ENCODE measurements around the gene DIS3L2.

Gene DIS3L2, protein sequence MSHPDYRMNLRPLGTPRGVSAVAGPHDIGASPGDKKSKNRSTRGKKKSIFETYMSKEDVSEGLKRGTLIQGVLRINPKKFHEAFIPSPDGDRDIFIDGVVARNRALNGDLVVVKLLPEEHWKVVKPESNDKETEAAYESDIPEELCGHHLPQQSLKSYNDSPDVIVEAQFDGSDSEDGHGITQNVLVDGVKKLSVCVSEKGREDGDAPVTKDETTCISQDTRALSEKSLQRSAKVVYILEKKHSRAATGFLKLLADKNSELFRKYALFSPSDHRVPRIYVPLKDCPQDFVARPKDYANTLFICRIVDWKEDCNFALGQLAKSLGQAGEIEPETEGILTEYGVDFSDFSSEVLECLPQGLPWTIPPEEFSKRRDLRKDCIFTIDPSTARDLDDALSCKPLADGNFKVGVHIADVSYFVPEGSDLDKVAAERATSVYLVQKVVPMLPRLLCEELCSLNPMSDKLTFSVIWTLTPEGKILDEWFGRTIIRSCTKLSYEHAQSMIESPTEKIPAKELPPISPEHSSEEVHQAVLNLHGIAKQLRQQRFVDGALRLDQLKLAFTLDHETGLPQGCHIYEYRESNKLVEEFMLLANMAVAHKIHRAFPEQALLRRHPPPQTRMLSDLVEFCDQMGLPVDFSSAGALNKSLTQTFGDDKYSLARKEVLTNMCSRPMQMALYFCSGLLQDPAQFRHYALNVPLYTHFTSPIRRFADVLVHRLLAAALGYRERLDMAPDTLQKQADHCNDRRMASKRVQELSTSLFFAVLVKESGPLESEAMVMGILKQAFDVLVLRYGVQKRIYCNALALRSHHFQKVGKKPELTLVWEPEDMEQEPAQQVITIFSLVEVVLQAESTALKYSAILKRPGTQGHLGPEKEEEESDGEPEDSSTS

DNA sequence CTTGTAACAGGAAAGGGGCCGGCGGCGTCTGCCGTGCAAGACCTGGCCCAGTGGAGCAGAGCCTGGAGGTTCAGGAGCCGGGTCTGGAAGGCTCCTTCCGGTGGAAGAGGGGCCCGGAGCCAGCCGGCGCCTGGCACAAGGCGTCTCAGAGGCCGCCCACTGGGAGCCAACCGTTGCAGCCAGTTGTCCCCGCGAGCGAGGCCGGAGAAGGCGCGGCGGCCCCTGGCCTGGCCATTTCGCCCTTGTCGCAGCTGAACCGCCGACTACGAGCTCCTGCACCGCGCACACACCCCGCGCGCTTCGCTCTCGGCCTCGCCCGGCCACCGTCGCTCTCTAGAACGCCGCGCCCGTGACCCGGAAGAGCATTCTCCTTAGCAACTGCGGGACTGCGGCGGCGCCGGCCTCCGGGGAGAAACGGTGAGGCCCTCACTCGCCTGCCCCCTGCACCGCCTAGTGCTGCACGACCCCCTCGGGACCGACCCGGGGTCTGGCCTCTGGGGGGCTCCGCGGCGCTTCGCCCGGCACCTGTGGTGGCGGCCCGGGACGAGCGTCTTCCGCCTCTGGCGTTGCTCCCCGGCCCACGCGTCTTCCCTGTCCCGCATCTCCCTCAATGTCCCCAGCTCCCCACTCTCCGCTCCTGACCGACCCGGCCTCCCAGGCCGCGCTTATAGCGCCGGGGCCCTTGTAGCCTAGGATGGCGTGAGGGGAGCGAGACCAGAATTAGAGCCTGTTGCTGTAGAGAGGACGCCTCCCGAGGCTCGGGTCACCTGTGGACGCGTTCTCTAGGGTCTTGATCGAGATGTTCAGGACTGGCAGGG lies at the start of gene DIS3L2:
Gene DIS3L2, plus strand, starts transcription at position 365 of the 818 bp plus-strand sequence. CDS start 53,215 bp downstream, outside the sequence.
- DNase-seq (ENCODE audit: low read depth) = peak; percentile 61

DNA sequence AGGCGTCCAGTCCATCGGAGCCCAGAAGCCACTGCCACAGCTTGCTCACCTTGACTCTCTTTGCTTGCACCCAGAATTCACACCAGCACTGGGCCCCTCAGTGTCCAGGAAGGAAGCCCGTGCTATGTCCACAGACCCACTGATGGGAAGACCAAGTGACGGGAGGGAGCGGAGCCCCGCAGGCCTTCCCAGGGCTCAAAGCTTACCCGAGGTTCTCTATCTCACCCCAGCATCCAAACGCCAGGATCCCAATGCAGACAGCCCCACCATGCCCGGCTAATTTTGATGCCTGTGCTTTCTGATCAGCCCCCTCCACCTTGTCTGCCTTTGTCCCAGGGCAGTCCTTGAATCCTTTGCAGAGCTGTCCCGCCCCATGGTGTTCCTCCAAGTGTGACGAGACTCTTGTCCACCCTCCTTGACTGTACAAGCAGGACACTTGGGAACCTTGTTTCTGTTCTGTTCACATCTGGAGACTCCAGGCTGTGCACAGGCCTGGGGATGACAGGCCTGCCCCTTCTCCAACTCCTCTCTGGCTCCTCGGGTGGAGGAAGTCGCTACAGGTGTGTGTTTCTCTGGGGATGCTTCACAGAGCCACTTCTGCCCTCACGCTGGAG lies 47.3 kb upstream of the DIS3L2 start:
- no peak for DNase-seq (ENCODE audit: low read depth)

DNA sequence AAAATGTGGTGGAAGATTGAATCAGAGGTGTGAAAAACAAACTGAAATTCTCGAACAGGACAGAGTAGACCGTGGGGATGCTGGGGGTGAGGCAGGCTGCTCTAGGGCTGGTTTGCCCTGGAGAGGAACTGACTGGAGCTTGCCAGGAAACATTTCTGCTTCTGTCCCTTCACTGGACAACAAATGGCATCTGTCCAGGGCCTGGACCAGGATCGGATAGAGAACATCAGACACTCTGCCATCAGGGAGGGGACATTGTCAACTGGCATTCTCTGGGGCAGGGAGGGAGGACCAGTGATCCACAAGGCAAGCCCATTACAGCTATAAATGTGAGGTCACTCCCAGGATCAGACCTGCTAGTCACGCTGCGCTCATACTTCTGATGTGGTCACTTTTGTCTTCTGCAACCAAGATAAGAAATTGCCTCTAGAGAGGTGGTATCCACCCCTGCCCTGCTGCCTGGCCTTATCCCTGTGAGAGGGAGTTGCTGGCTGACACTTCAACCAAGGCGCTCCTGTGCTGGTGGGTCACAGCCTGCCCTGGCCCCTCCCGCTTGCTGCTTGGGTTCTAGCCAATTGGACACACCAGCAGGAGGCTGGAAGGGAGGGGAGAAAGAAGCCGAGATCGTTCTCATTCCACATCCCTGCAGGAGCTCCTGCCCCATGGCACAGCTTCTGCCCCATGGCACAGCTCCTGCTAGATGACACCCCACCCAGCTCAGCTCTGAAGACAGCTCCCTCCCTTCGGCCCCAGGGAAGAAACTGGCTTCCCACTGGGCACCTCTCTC lies 44.0 kb upstream of the DIS3L2 start:
- DNase-seq (ENCODE audit: low read depth) = no peak

- DNase-seq (ENCODE audit: low read depth) = no peak
Measured at GRCh38 chr2:231918501-231919330, 42.8 kb upstream of the DIS3L2 start.

- no peak for DNase-seq (ENCODE audit: low read depth)
Measured at GRCh38 chr2:231919341-231920035, 42.0 kb upstream of the DIS3L2 start.

GRCh38 chr2:231920366-231920765 lies 41.1 kb upstream of the DIS3L2 start:
- no peak for DNase-seq (ENCODE audit: low read depth)

GRCh38 chr2:231920795-231921194 lies 40.7 kb upstream of the DIS3L2 start:
- DNase-seq (ENCODE audit: low read depth) = no peak

GRCh38 chr2:231922311-231923009 lies 39.1 kb upstream of the DIS3L2 start:
- no peak for DNase-seq (ENCODE audit: low read depth)

- DNase-seq (ENCODE audit: low read depth) = no peak
Measured at GRCh38 chr2:231923010-231923344, 38.5 kb upstream of the DIS3L2 start.

DNA sequence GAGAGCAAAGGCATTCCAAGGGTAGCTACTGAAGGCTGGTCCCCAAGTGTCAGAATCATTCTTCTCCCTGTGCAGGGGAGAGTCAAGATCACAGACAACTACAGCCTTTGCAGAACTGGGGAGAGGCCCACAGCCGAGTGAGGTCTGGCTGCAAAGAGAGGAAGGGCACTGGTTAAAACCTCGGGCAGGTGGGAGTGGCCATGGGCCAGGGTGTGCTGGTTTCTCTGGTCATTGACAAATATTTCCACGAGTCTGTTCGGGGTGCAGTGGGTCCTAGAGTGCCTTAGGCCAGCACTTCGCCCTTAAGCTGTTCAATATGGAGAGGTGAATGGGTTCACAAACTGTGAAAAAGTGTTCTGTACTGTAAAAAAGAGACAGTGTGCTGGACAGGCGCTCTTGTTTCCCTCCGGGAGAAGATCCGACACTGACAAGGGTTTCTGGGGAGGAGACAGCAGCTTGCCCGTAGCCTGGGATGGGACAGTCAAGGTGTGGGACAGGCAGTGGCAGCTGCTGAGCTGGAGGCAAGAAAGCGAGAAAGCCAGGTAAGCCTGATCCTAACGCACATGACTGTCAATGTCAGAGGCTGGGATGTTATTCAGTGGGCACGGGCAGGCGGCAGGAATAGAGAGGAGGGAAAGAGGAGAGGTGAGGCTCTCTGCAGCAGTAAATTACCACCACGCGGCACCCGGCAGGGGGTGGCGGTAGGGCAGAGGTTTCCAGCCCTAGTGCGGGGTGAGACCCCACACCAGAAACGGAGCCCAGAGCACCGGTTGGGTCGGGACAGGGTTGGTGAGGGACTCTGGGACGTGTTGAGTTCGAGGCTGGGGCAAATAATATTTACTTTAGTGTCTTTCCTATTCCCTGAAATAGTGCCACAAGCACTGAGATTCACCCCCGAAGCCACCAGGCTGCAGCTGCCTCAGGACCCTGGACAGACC lies 37.3 kb upstream of the DIS3L2 start:
- no peak for DNase-seq (ENCODE audit: low read depth)

GRCh38 chr2:231924889-231925275 lies 36.6 kb upstream of the DIS3L2 start:
- DNase-seq (ENCODE audit: low read depth) = no peak

DNA sequence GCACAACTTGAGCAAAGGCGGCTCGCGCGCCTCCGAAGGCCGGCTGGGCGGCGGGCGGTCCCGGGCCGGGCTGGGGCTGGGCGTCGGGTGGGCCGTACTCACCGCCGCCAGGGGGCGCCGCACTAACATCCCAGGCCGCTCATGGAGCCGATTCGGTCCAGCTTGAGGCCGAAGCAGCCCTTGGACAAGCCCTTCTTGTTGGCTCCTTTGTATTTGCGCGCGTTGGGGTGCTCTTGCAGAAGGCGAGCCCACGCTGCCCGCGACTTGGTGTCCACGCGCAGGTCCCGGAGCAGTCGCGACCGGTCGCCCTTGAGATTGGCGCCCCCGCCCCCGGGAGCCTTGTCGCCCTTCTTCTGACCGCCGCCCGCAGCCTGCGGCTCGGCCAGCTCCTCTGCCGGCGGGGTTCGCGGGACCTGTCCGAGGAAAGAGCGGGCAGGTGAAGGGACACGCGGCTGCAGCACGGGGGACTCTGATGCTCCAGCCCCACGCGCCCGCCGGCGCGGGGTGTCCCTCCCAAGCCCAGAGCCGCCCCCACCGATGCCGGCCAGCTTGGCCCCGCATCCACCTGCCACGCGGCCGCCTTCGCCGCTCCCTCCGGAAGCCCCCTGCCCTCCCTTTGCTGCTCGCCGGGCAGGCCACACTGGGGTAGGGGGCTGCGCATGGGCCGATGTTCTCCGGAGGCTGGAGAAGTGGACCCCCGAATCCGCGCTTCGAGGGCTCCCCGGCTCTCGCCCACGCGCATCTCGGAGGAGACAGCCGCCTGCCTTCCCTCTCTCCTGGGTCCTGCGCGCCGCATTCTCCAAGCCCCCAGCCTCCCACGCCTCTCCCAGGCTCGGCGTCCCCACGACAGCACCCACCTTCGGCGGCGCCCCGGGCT lies 36.0 kb upstream of the DIS3L2 start:
- peak; percentile 35 for DNase-seq (ENCODE audit: low read depth)

- no peak for DNase-seq (ENCODE audit: low read depth)
Measured at GRCh38 chr2:231926180-231926741, 35.3 kb upstream of the DIS3L2 start, which contains the start of gene NPPC. TSS of gene NPPC (minus strand) at chr2:231926396. CDS start at chr2:231926249, 147 bp downstream.

DNA sequence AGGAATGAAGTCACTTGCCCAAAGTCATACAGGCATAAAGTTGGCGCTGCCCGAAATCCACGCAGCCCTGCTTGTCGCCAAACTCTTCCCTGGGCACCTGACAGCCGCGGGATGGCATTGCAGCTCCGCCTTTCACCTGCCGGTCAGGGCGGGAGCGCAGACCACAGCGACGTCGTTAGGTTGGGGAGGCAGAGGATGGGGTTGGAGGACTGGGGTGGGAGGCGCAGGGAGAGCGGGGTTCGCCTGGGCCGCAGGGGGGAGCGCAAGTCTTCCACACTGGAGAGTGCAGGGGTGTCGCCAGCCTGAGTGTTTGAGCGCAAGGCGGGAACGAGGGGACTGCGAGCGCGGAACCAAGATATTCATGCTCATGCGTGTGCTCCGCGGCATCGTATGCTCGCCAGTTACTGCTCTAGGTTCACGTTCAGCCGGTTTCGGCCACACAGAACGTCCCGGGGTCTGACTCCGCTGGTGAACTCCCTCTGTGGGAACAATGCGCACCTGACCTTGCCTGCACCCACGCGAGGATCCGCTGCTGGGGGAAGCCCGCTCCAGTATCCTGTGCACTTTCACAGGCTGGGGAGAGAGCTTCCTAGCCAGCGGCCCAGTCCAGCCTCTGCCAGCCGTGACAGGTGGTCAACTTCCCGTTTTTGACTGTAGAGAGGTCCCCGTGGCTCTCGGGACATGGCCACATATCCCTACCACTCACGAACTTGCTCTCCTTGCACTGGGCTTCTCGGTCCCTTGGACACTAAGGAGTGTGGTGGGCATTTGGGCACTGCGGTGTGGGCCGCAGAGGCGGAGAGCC lies 34.5 kb upstream of the DIS3L2 start:
- DNase-seq (ENCODE audit: low read depth) = no peak

- DNase-seq (ENCODE audit: low read depth) = no peak
Measured at GRCh38 chr2:231927566-231927890, 34.0 kb upstream of the DIS3L2 start.

GRCh38 chr2:231928481-231928880 lies 33.0 kb upstream of the DIS3L2 start:
- DNase-seq (ENCODE audit: low read depth) = no peak

Data from activated T-helper 1 cell treated with Interleukin-2 at 50 U/mL for 16 hours (primary cell).